Fibroblast of the conjunctiva (primary cell): Measurements from ENCODE around the gene OMP.

Source experiments
- DNase-seq: peaks from one replicate; pipeline ENCODE4 v3.0.0-alpha.2; 2010; ENCODE audit warnings: low read depth

Gene OMP

GRCh38 chr11:77123591-77123990 lies 21.0 kb downstream of the OMP start:
- DNase-seq: no peak

GRCh38 chr11:77124041-77124440 lies 21.4 kb downstream of the OMP start:
- no peak for DNase-seq

- DNase-seq: no peak
Observed at GRCh38 chr11:77124488-77124887, 21.8 kb downstream of the OMP start.

GRCh38 chr11:77125191-77125590 lies 22.6 kb downstream of the OMP start:
- DNase-seq: no peak

- no peak for DNase-seq
Observed at GRCh38 chr11:77125695-77126094, 23.1 kb downstream of the OMP start.

- no peak for DNase-seq
Observed at GRCh38 chr11:77126156-77126775, 23.6 kb downstream of the OMP start.

GRCh38 chr11:77126861-77127234 lies 24.2 kb downstream of the OMP start:
- DNase-seq: no peak

- no peak for DNase-seq
Observed at GRCh38 chr11:77127235-77127911, 24.7 kb downstream of the OMP start.

GRCh38 chr11:77127920-77128691 lies 25.5 kb downstream of the OMP start, which contains the start of gene MYO7A:
TSS of gene MYO7A (plus strand) at chr11:77128246. CDS start at chr11:77130635, 2,389 bp downstream.
- no peak for DNase-seq

- DNase-seq: no peak
Observed at GRCh38 chr11:77129069-77129841, 26.6 kb downstream of the OMP start.

GRCh38 chr11:77129842-77130756 lies 27.5 kb downstream of the OMP start:
- no peak for DNase-seq

GRCh38 chr11:77130763-77131513 lies 28.3 kb downstream of the OMP start:
- DNase-seq: peak; percentile 75

- DNase-seq: no peak
Observed at GRCh38 chr11:77131560-77131959, 28.9 kb downstream of the OMP start.

- no peak for DNase-seq
Observed at GRCh38 chr11:77135069-77135468, 32.4 kb downstream of the OMP start.

GRCh38 chr11:77136074-77136473 lies 33.4 kb downstream of the OMP start:
- DNase-seq: no peak

- DNase-seq: no peak
Observed at GRCh38 chr11:77136784-77137420, 34.3 kb downstream of the OMP start.

- no peak for DNase-seq
Observed at GRCh38 chr11:77137421-77137820, 34.8 kb downstream of the OMP start.

- no peak for DNase-seq
Observed at GRCh38 chr11:77138106-77138649, 35.5 kb downstream of the OMP start.

GRCh38 chr11:77139201-77139600 lies 36.6 kb downstream of the OMP start:
- no peak for DNase-seq
